Muscle of arm (tissue), 12 donors: ENCODE measurements around the gene MIA2. TPM values are rescaled to one million over a fixed set of nuclear protein-coding genes. Genes with fewer than 3 reads are reported as not detected.
"Not testable (repeated sequence)": the region's sequence is repeated elsewhere in the genome, so short reads cannot be mapped to it uniquely, and the experiment has no call there.

Source experiments
- DNase-seq: peaks from one replicate; pipeline ENCODE4 v3.0.0-alpha.2; 2013
- polyA plus RNA-seq, 12 donors: library from polyadenylated mRNA; unstranded; fragments of 120-200 nt; gene quantifications; one replicate each; pipeline ENCODE4 v1.2.1, GENCODE V29; 2013; ENCODE audit not compliant: insufficient read length in 12 of 12

MIA2 gene
- polyA plus RNA-seq, 12 donors, result 15.8 to 31.4 (median 18.7) TPM; not detected in 1

GRCh38 chr14:39229222-39229543 is 4.5 kb upstream of the MIA2 start:
- no peak for DNase-seq

GRCh38 chr14:39229601-39230110 is 4.1 kb upstream of the MIA2 start:
- no peak for DNase-seq

GRCh38 chr14:39230416-39231035 is 3.2 kb upstream of the MIA2 start:
- DNase-seq, result no peak

- DNase-seq, result peak; percentile 6
These were observed 1.8 kb upstream of the MIA2 start for GRCh38 chr14:39231751-39232553.

- DNase-seq, result no peak
These were observed 930 bp upstream of the MIA2 start for GRCh38 chr14:39232554-39233415.

GRCh38 chr14:39234986-39235385 is 1.3 kb downstream of the MIA2 start:
- DNase-seq, result not testable (repeated sequence)

- DNase-seq, result not testable (repeated sequence)
These were observed 1.8 kb downstream of the MIA2 start for GRCh38 chr14:39235466-39235865.

GRCh38 chr14:39240769-39241168 is 7.1 kb downstream of the MIA2 start:
- DNase-seq, result no peak

GRCh38 chr14:39241637-39242036 is 7.9 kb downstream of the MIA2 start:
- DNase-seq, result no peak

GRCh38 chr14:39243831-39244230 is 10.1 kb downstream of the MIA2 start:
- DNase-seq, result no peak

- no peak for DNase-seq
These were observed 12.9 kb downstream of the MIA2 start for GRCh38 chr14:39246618-39247017.

GRCh38 chr14:39247256-39247655 is 13.5 kb downstream of the MIA2 start:
- no peak for DNase-seq

GRCh38 chr14:39251547-39251946 is 17.8 kb downstream of the MIA2 start:
- no peak for DNase-seq

- not testable (repeated sequence) for DNase-seq
These were observed 23.7 kb downstream of the MIA2 start for GRCh38 chr14:39257388-39257787.

- DNase-seq, result no peak
These were observed 25.2 kb downstream of the MIA2 start for GRCh38 chr14:39258782-39259545.

- DNase-seq, result not testable (repeated sequence)
These were observed 26.4 kb downstream of the MIA2 start for GRCh38 chr14:39260161-39260560.

- DNase-seq, result not testable (repeated sequence)
These were observed 28.5 kb downstream of the MIA2 start for GRCh38 chr14:39262214-39262613.

GRCh38 chr14:39264057-39264456 is 30.3 kb downstream of the MIA2 start:
- no peak for DNase-seq

GRCh38 chr14:39264558-39264957 is 30.8 kb downstream of the MIA2 start:
- DNase-seq, result no peak

GRCh38 chr14:39265033-39265432 is 31.3 kb downstream of the MIA2 start:
- peak; percentile 22 for DNase-seq

GRCh38 chr14:39265806-39266524 is 32.2 kb downstream of the MIA2 start:
- DNase-seq, result peak; percentile 77
